ENCODE measurements around the gene ACER1. TPM values are rescaled to one million over a fixed set of nuclear protein-coding genes. Genes with fewer than 3 reads are reported as not detected.

The ACER1 gene
- not detected in 2 replicates for total RNA-seq (2014; rRNA removed; shearing (Covaris generic))

- H3K27me3 ChIP-seq (ENCODE audit: control insufficient read depth, insufficient read depth, low read length), result no peaks in the 10 kb centered on the region
- no peak within 1 kb of the TSS for H3K4me3 ChIP-seq (ENCODE audit: insufficient read depth, low read depth, low read length)
- DNase-seq, result no peak
- no peaks in the 10 kb centered on the region for H3K36me3 ChIP-seq (replicated peaks; ENCODE audit: control insufficient read depth, insufficient read depth, low read length)
Measured at GRCh38 chr19:6333439-6333838, at the start of gene ACER1. Gene ACER1, minus strand, starts transcription at chr19:6333612. Its CDS starts 61 bp downstream, at chr19:6333551.

- Histone ChIP-seq H3K4me3 (ENCODE audit: insufficient read depth, low read depth, low read length) (no peak overlapping the region), H3K36me3 (replicated peaks; ENCODE audit: control insufficient read depth, insufficient read depth, low read length) (peaks cover 32% of the 10 kb centered on the region), H3K27me3 (ENCODE audit: control insufficient read depth, insufficient read depth, low read length) (no peaks in the 10 kb centered on the region)
- DNase-seq, result peak; percentile 19
Measured at GRCh38 chr19:6383188-6383587, 49.8 kb upstream of the ACER1 start.

GRCh38 chr19:6381030-6381750, 47.8 kb upstream of the ACER1 start:
- DNase-seq, result peak; percentile 56
- no peaks in the 10 kb centered on the region for H3K27me3 ChIP-seq (ENCODE audit: control insufficient read depth, insufficient read depth, low read length)
- H3K36me3 ChIP-seq (replicated peaks; ENCODE audit: control insufficient read depth, insufficient read depth, low read length), result peaks cover 26% of the 10 kb centered on the region
- H3K4me3 ChIP-seq (ENCODE audit: insufficient read depth, low read depth, low read length), result no peak overlapping the region

- Histone ChIP-seq H3K36me3 (replicated peaks; ENCODE audit: control insufficient read depth, insufficient read depth, low read length) (peaks cover 24% of the 10 kb centered on the region), H3K27me3 (ENCODE audit: control insufficient read depth, insufficient read depth, low read length) (no peaks in the 10 kb centered on the region), H3K4me3 (ENCODE audit: insufficient read depth, low read depth, low read length) (no peak overlapping the region)
Measured at GRCh38 chr19:6379744-6380143, 46.3 kb upstream of the ACER1 start.

GRCh38 chr19:6378486-6378885, 45.1 kb upstream of the ACER1 start:
- H3K4me3 ChIP-seq (ENCODE audit: insufficient read depth, low read depth, low read length), result no peak overlapping the region
- peak; percentile 44 for DNase-seq
- peaks cover 22% of the 10 kb centered on the region for H3K36me3 ChIP-seq (replicated peaks; ENCODE audit: control insufficient read depth, insufficient read depth, low read length)
- H3K27me3 ChIP-seq (ENCODE audit: control insufficient read depth, insufficient read depth, low read length), result no peaks in the 10 kb centered on the region

More at GRCh38 chr19:6379744-6380143, 46.3 kb upstream of the ACER1 start:
- DNase-seq, result no peak

GRCh38 chr19:6378041-6378440, 44.6 kb upstream of the ACER1 start:
- Histone ChIP-seq H3K36me3 (replicated peaks; ENCODE audit: control insufficient read depth, insufficient read depth, low read length) (peaks cover 19% of the 10 kb centered on the region), H3K27me3 (ENCODE audit: control insufficient read depth, insufficient read depth, low read length) (no peaks in the 10 kb centered on the region), H3K4me3 (ENCODE audit: insufficient read depth, low read depth, low read length) (no peak overlapping the region)
- peak; percentile 58 for DNase-seq

GRCh38 chr19:6376512-6377190, 43.2 kb upstream of the ACER1 start:
- peak; percentile 38 for DNase-seq
- Histone ChIP-seq H3K4me3 (ENCODE audit: insufficient read depth, low read depth, low read length) (no peak overlapping the region), H3K27me3 (ENCODE audit: control insufficient read depth, insufficient read depth, low read length) (no peaks in the 10 kb centered on the region), H3K36me3 (replicated peaks; ENCODE audit: control insufficient read depth, insufficient read depth, low read length) (peaks cover 16% of the 10 kb centered on the region)

- H3K27me3 ChIP-seq (ENCODE audit: control insufficient read depth, insufficient read depth, low read length), result no peaks in the 10 kb centered on the region
- DNase-seq, result peak; percentile 48
- peaks cover 11% of the 10 kb centered on the region for H3K36me3 ChIP-seq (replicated peaks; ENCODE audit: control insufficient read depth, insufficient read depth, low read length)
- H3K4me3 ChIP-seq (ENCODE audit: insufficient read depth, low read depth, low read length), result no peak within 1 kb of the TSS
Measured at GRCh38 chr19:6375411-6376010, 42.1 kb upstream of the ACER1 start, which contains the start of gene PSPN. Gene PSPN, minus strand, starts transcription at chr19:6375933. Its CDS starts 84 bp downstream, at chr19:6375849.

- Histone ChIP-seq H3K27me3 (ENCODE audit: control insufficient read depth, insufficient read depth, low read length) (no peaks in the 10 kb centered on the region), H3K36me3 (replicated peaks; ENCODE audit: control insufficient read depth, insufficient read depth, low read length) (peaks cover 5% of the 10 kb centered on the region), H3K4me3 (ENCODE audit: insufficient read depth, low read depth, low read length) (no peak overlapping the region)
- DNase-seq, result peak; percentile 41
Measured at GRCh38 chr19:6374711-6375410, 41.4 kb upstream of the ACER1 start.

GRCh38 chr19:6374161-6374709, 40.8 kb upstream of the ACER1 start:
- peak overlapping the region; percentile 37 for H3K4me3 ChIP-seq (ENCODE audit: insufficient read depth, low read depth, low read length)
- no peaks in the 10 kb centered on the region for H3K27me3 ChIP-seq (ENCODE audit: control insufficient read depth, insufficient read depth, low read length)
- DNase-seq, result peak; percentile 49
- no peaks in the 10 kb centered on the region for H3K36me3 ChIP-seq (replicated peaks; ENCODE audit: control insufficient read depth, insufficient read depth, low read length)

- H3K27me3 ChIP-seq (ENCODE audit: control insufficient read depth, insufficient read depth, low read length), result no peaks in the 10 kb centered on the region
- no peaks in the 10 kb centered on the region for H3K36me3 ChIP-seq (replicated peaks; ENCODE audit: control insufficient read depth, insufficient read depth, low read length)
- DNase-seq, result no peak
- H3K4me3 ChIP-seq (ENCODE audit: insufficient read depth, low read depth, low read length), result peak overlapping the region; percentile 37
Measured at GRCh38 chr19:6373813-6374108, 40.3 kb upstream of the ACER1 start.

- Histone ChIP-seq H3K27me3 (ENCODE audit: control insufficient read depth, insufficient read depth, low read length) (no peaks in the 10 kb centered on the region), H3K36me3 (replicated peaks; ENCODE audit: control insufficient read depth, insufficient read depth, low read length) (0 out of 2 replicates have a peak, but pooled peaks cover 2% of the 10 kb centered on the region), H3K4me3 (ENCODE audit: insufficient read depth, low read depth, low read length) (peak overlapping the region; percentile 95)
Measured at GRCh38 chr19:6373096-6373812, 39.8 kb upstream of the ACER1 start.

GRCh38 chr19:6372594-6373095, 39.2 kb upstream of the ACER1 start, which contains the start of gene ALKBH7:
Gene ALKBH7, plus strand, starts transcription at chr19:6372794. Its CDS starts 27 bp downstream, at chr19:6372821.
- Histone ChIP-seq H3K36me3 (replicated peaks; ENCODE audit: control insufficient read depth, insufficient read depth, low read length) (0 out of 2 replicates have a peak, but pooled peaks cover 3% of the 10 kb centered on the region), H3K4me3 (ENCODE audit: insufficient read depth, low read depth, low read length) (peak within 1 kb of the TSS; percentile 95), H3K27me3 (ENCODE audit: control insufficient read depth, insufficient read depth, low read length) (no peaks in the 10 kb centered on the region)
- DNase-seq, result peak; percentile 95

More at GRCh38 chr19:6373096-6373812, 39.8 kb upstream of the ACER1 start:
- peak; percentile 98 for DNase-seq

All from H7 (cell line).